H7 (cell line): ENCODE results near the gene DYRK1A. TPM values are rescaled to one million over a fixed set of nuclear protein-coding genes. Genes with fewer than 3 reads are reported as not detected.

Experiments used
- DNase-seq: peaks from one replicate; pipeline ENCODE4 v3.0.0; 2012
- H3K27me3 ChIP-seq: 2 replicates; pipeline ENCODE4 v1.6.0; 2011; ENCODE audit warnings: mild to moderate bottlenecking, low read length; ENCODE audit not compliant: control insufficient read depth, insufficient read depth
- H3K36me3 ChIP-seq: replicated peaks from 2 replicates; pipeline ENCODE4 v1.5.1; 2011; ENCODE audit warnings: low read length; ENCODE audit not compliant: control insufficient read depth, insufficient read depth
- H3K4me3 ChIP-seq: 2 replicates; pipeline ENCODE4 v1.5.1; 2011; ENCODE audit warnings: low read depth, mild to moderate bottlenecking, control low read depth, low read length, moderate library complexity; ENCODE audit not compliant: insufficient read depth
- total RNA-seq: library from RNA; depleted of rRNA; stranded (reverse); fragments of >200 nt; shearing (Covaris generic); gene quantifications from 2 replicates; pipeline ENCODE4 v1.2.3, GENCODE V29; 2014

DYRK1A gene
- total RNA-seq, 1 experiment from 2014 or later: 52.5 TPM

- H3K36me3 ChIP-seq: no peaks in the 10 kb centered on the region
- DNase-seq: no peak
- no peaks in the 10 kb centered on the region for H3K27me3 ChIP-seq
- no peak overlapping the region for H3K4me3 ChIP-seq
Observed at GRCh38 chr21:37452227-37452626, 85.7 kb downstream of the DYRK1A start.

- Histone ChIP-seq H3K4me3 (no peak overlapping the region), H3K27me3 (no peaks in the 10 kb centered on the region), H3K36me3 (no peaks in the 10 kb centered on the region)
- no peak for DNase-seq
Observed at GRCh38 chr21:37453350-37453749, 86.8 kb downstream of the DYRK1A start.

DNA sequence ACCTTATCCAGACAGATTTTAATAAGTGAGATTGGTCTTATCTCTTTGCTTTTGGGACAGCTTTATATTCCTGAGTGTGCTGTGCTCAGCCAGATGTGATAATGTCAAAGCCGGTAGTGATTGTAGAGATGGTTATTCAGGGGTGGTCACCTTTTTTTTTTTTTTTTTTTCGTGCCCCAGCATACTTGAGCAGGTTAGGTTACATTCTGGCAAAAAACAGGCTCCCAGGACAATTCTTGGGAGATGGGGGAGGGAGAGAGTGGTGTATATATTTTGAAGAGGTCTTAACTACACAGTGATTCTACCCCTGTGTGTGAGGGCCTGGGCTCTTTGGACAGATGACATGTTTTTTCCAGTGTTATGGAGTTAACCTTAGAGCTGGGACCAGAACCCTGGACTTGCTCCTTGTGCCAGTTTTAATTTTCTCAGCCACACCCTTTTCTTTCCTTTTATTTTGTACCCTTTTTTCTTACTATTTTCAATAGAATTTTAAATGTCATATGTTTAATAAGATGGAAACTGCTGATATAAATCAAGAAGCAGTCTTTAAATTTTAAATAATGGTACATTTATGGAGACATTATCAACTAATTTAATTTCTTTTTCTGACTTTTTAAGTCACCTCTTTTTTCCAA lies 88.4 kb downstream of the DYRK1A start:
- H3K36me3 ChIP-seq: no peaks in the 10 kb centered on the region
- no peak for DNase-seq
- H3K4me3 ChIP-seq: no peak overlapping the region
- H3K27me3 ChIP-seq: no peaks in the 10 kb centered on the region

GRCh38 chr21:37455504-37455911 lies 88.9 kb downstream of the DYRK1A start:
- no peak for DNase-seq
- Histone ChIP-seq H3K4me3 (no peak overlapping the region), H3K27me3 (no peaks in the 10 kb centered on the region), H3K36me3 (no peaks in the 10 kb centered on the region)

- Histone ChIP-seq H3K27me3 (no peaks in the 10 kb centered on the region), H3K36me3 (no peaks in the 10 kb centered on the region), H3K4me3 (no peak overlapping the region)
- DNase-seq: no peak
Observed at GRCh38 chr21:37458669-37459276, 92.2 kb downstream of the DYRK1A start.

GRCh38 chr21:37459575-37459974 lies 93.0 kb downstream of the DYRK1A start:
- Histone ChIP-seq H3K36me3 (no peaks in the 10 kb centered on the region), H3K4me3 (no peak overlapping the region), H3K27me3 (no peaks in the 10 kb centered on the region)
- DNase-seq: no peak

GRCh38 chr21:37460196-37460595 lies 93.6 kb downstream of the DYRK1A start:
- no peaks in the 10 kb centered on the region for H3K27me3 ChIP-seq
- H3K36me3 ChIP-seq: no peaks in the 10 kb centered on the region
- DNase-seq: peak; percentile 49
- no peak overlapping the region for H3K4me3 ChIP-seq

GRCh38 chr21:37461479-37461878 lies 94.9 kb downstream of the DYRK1A start:
- Histone ChIP-seq H3K36me3 (no peaks in the 10 kb centered on the region), H3K4me3 (no peak overlapping the region), H3K27me3 (no peaks in the 10 kb centered on the region)
- no peak for DNase-seq

DNA sequence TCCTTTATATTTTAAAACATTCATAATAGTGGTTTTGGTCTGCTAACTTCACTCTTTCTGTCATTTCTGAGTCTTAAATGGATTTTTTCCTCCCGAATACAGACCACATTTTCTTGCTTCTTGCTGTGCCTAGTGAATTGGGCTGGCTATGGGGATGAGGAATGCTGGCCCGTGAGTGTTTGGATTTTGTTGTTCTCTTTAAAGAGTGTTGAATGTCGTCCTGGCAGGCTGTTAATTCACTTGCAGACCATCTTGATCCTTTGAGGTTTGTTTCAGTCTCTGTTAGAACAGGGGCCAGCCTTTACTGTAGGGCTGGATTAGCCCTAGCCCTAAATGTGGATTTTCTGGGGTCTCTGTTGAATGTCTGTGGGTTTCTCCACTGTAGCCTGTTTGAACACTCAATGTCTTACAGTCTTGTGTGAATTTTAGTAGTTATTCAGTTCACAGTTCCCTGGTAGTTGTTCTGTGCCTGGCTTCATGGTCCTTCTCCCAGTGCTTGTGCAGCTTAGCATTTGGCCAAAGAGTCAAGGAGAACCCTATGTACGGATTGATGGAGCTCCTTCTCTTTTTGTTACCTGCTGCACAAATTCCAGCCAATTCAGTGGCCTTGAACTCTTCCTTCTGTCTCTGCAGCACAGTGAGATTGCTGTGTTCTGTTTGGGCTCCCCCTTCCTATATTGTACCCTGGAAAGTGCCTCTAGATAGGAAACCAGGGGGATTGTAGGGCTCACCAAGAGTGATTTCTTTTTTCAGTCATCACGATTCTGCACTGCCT lies 95.7 kb downstream of the DYRK1A start:
- Histone ChIP-seq H3K36me3 (no peaks in the 10 kb centered on the region), H3K4me3 (no peak overlapping the region), H3K27me3 (no peaks in the 10 kb centered on the region)
- no peak for DNase-seq

- Histone ChIP-seq H3K36me3 (no peaks in the 10 kb centered on the region; the same call in 1 of the 2 replicates), H3K27me3 (no peaks in the 10 kb centered on the region), H3K4me3 (no peak overlapping the region)
- DNase-seq: no peak
Observed at GRCh38 chr21:37463083-37463801, 96.7 kb downstream of the DYRK1A start.

DNA sequence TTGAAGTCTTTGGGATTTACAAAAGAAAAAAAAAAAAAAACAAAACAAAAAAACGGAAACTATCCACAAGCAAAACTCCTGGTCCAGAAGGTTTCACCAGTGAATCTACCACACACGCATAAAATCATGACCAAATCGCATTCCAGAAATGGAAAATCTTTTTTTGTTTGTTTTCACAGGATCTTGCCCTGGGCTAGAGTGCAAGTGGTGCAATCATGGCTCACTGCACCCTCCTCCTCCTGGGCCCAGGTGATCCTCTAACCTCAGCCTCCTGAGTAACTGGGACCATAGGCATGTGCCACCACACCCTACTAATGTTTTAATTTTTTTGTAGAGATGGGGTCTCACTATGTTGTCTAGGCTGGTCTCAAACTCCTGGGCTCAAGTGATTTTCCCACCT lies 100.5 kb downstream of the DYRK1A start:
- Histone ChIP-seq H3K4me3 (no peak overlapping the region), H3K27me3 (no peaks in the 10 kb centered on the region), H3K36me3 (no peaks in the 10 kb centered on the region; the same call in 1 of the 2 replicates)
- no peak for DNase-seq

DNA sequence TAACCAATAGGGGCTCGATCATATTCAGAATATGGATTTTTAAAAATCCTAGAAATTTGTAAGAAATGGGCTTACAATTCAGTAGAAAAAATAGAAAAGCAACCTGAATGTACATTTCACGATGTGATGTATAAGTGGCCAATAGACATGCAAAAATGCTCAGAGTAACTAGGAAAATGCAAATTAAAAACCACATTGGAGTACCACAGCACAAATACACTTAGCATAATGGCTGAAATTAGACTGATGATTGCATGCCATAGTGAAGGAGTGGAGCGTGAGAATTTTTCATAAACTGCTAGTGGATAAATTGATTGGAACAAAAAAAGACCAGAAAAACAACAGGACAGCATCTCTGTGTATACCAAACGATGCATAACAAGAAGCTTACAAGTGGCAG lies 102.3 kb downstream of the DYRK1A start:
- Histone ChIP-seq H3K4me3 (no peak overlapping the region), H3K27me3 (no peaks in the 10 kb centered on the region), H3K36me3 (peaks cover 1% of the 10 kb centered on the region; the same call in 1 of the 2 replicates)
- DNase-seq: no peak

DNA sequence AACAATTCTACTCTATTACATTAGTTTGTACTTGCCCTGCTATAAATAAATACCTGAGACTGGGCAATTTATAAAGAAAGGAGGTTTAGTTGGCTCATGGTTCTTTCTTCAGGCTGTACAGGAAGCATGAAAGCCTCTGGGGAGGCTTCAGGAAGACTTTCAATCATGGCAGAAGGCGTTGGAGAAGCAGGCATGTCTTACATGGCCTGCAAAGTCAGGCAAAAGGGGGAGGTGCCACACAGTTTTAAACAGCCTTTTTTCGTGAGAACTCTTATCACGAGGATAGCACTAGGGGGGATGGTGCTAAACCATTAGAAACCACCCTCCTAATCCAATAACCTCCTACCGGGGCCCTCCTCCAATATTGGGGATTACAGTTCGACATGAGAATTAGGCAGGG lies 102.9 kb downstream of the DYRK1A start:
- peaks cover 1% of the 10 kb centered on the region; the same call in 1 of the 2 replicates for H3K36me3 ChIP-seq
- no peak overlapping the region for H3K4me3 ChIP-seq
- no peaks in the 10 kb centered on the region for H3K27me3 ChIP-seq
- DNase-seq: no peak

GRCh38 chr21:37472581-37472980 lies 106.0 kb downstream of the DYRK1A start:
- no peaks in the 10 kb centered on the region for H3K27me3 ChIP-seq
- H3K36me3 ChIP-seq: peaks cover 1% of the 10 kb centered on the region; the same call in 1 of the 2 replicates
- H3K4me3 ChIP-seq: no peak overlapping the region
- DNase-seq: no peak
